ENCODE results near the gene CACNA2D1.
A peak's percentile ranks its signal among the peaks of the same experiment; 100 is the strongest.

Gene CACNA2D1
- long read RNA-seq, donor 1 = 0 reads
- long read RNA-seq, donor 2 = 0 reads
- long read RNA-seq, donor 3 = 0 reads
- long read RNA-seq, donor 4 = 0 reads
- long read RNA-seq, donor 5 = 0 reads
- long read RNA-seq, donor 6 = 0 reads
- long read RNA-seq, donor 7 = 0 reads
- long read RNA-seq, donor 8 = 0 reads

- DNase-seq = peak; percentile 88
Measured at GRCh38 chr7:82443547-82444219, at the start of gene CACNA2D1. CACNA2D1 (minus strand) TSS chr7:82443777.

GRCh38 chr7:82481499-82482097, 38.0 kb upstream of the CACNA2D1 start:
- DNase-seq = no peak

GRCh38 chr7:82477733-82478515, 34.3 kb upstream of the CACNA2D1 start:
- no peak for DNase-seq

GRCh38 chr7:82472966-82473365, 29.4 kb upstream of the CACNA2D1 start:
- DNase-seq = no peak

- DNase-seq = no peak
Measured at GRCh38 chr7:82471351-82472020, 27.9 kb upstream of the CACNA2D1 start.

GRCh38 chr7:82469207-82469606, 25.6 kb upstream of the CACNA2D1 start:
- no peak for DNase-seq

GRCh38 chr7:82468435-82468834, 24.9 kb upstream of the CACNA2D1 start:
- DNase-seq = no peak

GRCh38 chr7:82467020-82467419, 23.4 kb upstream of the CACNA2D1 start:
- DNase-seq = no peak

GRCh38 chr7:82464372-82464771, 20.8 kb upstream of the CACNA2D1 start:
- DNase-seq = no peak

GRCh38 chr7:82455295-82455694, 11.7 kb upstream of the CACNA2D1 start:
- no peak for DNase-seq

GRCh38 chr7:82450759-82451158, 7.2 kb upstream of the CACNA2D1 start:
- DNase-seq = no peak

- DNase-seq = no peak
Measured at GRCh38 chr7:82449910-82450309, 6.3 kb upstream of the CACNA2D1 start.

- no peak for DNase-seq
Measured at GRCh38 chr7:82446897-82447296, 3.3 kb upstream of the CACNA2D1 start.

- DNase-seq = no peak
Measured at GRCh38 chr7:82445271-82445670, 1.7 kb upstream of the CACNA2D1 start.

GRCh38 chr7:82444220-82444909, 788 bp upstream of the CACNA2D1 start:
- no peak for DNase-seq

- peak; percentile 91 for DNase-seq
Measured at GRCh38 chr7:82443036-82443546, 486 bp downstream of the CACNA2D1 start.

GRCh38 chr7:82442492-82443035, 1.0 kb downstream of the CACNA2D1 start:
- peak; percentile 77 for DNase-seq

GRCh38 chr7:82441669-82442478, 1.7 kb downstream of the CACNA2D1 start:
- peak; percentile 16 for DNase-seq

- DNase-seq = no peak
Measured at GRCh38 chr7:82438521-82438920, 5.1 kb downstream of the CACNA2D1 start.

- DNase-seq = no peak
Measured at GRCh38 chr7:82435769-82436168, 7.8 kb downstream of the CACNA2D1 start.
